Measurements from ENCODE around the gene ZNF205. TPM values are rescaled to one million over a fixed set of nuclear protein-coding genes. Genes with fewer than 3 reads are reported as not detected.
A peak's percentile ranks its signal among the peaks of the same experiment; 100 is the strongest.

Gene ZNF205
- total and polyA plus RNA-seq, 9 of the 15 experiments (the other 6 are each of a cell fraction or from before 2014, with no cell fraction given) = 2.4 to 11.8 (median 5.1) TPM; not detected in 2

DNA sequence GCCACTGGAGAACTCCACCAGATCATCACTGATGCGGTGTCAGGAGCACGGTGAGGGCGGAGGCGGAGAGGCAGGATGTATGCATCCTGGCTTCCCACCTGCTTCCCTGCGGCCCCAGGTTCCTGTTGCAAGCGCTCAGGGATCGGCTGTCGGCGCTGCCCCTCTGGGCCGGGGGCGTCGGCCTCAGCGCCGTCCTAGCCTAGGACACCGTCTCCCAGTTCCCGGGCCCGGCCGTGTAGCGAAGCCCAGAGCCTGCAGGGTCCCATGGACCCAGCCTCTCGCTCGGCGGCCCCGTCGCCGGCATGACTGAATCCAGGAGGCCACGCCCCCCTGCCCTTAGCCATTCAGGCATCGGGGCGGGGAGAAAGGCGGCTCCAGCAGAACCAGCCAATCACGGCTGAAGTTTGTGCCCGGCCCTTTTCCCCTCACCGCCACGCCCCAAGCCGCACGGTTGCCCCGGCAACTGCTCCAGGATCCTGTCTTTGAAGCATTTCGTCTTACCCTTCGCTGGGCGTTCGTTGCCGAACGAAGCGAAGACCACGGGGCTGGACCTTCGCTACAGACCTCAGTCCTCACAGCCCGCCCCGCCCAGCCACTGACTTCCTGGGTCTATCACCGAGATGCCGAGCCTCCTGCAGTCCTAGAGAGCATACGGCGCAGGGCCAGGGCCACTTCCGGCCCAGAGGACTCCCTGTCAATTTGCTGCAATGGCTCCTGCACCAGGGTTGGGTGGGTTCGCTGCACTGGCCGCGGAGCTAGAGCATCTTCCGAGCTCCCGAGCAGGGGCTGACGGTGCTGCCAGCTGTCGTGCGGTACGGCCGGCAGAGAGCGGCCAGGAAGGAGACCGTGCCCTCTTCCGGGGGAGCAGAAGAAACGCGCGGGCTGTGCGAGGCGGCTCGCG lies 11.8 kb downstream of the ZNF205 start (continued):
- peak; percentile 46 for TF ChIP-seq HCFC1 (IDR thresholded peaks at IDR 0.05; ENCODE audit: low read depth, low read length)
- peak; percentile 90 for TF ChIP-seq MXI1 (IDR thresholded peaks at IDR 0.05; ENCODE audit: low read depth, low read length)
- no peak for TF ChIP-seq ZNF324 (CRISPR knock-in tag; IDR thresholded peaks at IDR 0.05)
- TF ChIP-seq FOXA1 (IDR thresholded peaks at IDR 0.05; ENCODE audit: borderline replicate concordance) = no peak
- TF ChIP-seq, protein P1, sequence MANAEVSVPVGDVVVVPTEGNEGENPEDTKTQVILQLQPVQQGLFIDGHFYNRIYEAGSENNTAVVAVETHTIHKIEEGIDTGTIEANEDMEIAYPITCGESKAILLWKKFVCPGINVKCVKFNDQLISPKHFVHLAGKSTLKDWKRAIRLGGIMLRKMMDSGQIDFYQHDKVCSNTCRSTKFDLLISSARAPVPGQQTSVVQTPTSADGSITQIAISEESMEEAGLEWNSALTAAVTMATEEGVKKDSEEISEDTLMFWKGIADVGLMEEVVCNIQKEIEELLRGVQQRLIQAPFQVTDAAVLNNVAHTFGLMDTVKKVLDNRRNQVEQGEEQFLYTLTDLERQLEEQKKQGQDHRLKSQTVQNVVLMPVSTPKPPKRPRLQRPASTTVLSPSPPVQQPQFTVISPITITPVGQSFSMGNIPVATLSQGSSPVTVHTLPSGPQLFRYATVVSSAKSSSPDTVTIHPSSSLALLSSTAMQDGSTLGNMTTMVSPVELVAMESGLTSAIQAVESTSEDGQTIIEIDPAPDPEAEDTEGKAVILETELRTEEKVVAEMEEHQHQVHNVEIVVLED (CRISPR knock-in tag; IDR thresholded peaks at IDR 0.05) = no peak
- TF ChIP-seq TCF3 (CRISPR knock-in tag; IDR thresholded peaks at IDR 0.05) = no peak
- TF ChIP-seq, protein P2, sequence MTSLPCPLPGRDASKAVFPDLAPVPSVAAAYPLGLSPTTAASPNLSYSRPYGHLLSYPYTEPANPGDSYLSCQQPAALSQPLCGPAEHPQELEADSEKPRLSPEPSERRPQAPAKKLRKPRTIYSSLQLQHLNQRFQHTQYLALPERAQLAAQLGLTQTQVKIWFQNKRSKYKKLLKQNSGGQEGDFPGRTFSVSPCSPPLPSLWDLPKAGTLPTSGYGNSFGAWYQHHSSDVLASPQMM (CRISPR knock-in tag; IDR thresholded peaks at IDR 0.05) = no peak
- TF ChIP-seq ZNF780A (CRISPR knock-in tag; IDR thresholded peaks at IDR 0.05) = no peak
- TF ChIP-seq, protein P3, sequence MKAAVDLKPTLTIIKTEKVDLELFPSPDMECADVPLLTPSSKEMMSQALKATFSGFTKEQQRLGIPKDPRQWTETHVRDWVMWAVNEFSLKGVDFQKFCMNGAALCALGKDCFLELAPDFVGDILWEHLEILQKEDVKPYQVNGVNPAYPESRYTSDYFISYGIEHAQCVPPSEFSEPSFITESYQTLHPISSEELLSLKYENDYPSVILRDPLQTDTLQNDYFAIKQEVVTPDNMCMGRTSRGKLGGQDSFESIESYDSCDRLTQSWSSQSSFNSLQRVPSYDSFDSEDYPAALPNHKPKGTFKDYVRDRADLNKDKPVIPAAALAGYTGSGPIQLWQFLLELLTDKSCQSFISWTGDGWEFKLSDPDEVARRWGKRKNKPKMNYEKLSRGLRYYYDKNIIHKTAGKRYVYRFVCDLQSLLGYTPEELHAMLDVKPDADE (conservative IDR thresholded peaks at IDR 0.05; ENCODE audit: control insufficient read depth, low read depth, low read length) = peak; percentile 24; the same call in 1 of the 2 replicates
- no peak for TF ChIP-seq PPARD (CRISPR knock-in tag; IDR thresholded peaks at IDR 0.05)
- TF ChIP-seq SMARCA5 (IDR thresholded peaks at IDR 0.05) = no peak
- TF ChIP-seq TGIF2 (CRISPR knock-in tag; IDR thresholded peaks at IDR 0.05) = peak; percentile 55; the same call in 1 of the 2 replicates
- TF ChIP-seq, protein P4, sequence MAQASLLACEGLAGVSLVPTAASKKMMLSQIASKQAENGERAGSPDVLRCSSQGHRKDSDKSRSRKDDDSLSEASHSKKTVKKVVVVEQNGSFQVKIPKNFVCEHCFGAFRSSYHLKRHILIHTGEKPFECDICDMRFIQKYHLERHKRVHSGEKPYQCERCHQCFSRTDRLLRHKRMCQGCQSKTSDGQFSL (CRISPR knock-in tag; IDR thresholded peaks at IDR 0.05) = no peak
- TF ChIP-seq, protein P4 (tag; IDR thresholded peaks at IDR 0.05) = no peak
- TF ChIP-seq RFX5 (IDR thresholded peaks at IDR 0.05; ENCODE audit: low read depth, low read length) = no peak
- TF ChIP-seq NFXL1 (CRISPR knock-in tag; IDR thresholded peaks at IDR 0.05) = no peak
- TF ChIP-seq YBX1 (IDR thresholded peaks at IDR 0.05) = no peak
- TF ChIP-seq, protein P5, sequence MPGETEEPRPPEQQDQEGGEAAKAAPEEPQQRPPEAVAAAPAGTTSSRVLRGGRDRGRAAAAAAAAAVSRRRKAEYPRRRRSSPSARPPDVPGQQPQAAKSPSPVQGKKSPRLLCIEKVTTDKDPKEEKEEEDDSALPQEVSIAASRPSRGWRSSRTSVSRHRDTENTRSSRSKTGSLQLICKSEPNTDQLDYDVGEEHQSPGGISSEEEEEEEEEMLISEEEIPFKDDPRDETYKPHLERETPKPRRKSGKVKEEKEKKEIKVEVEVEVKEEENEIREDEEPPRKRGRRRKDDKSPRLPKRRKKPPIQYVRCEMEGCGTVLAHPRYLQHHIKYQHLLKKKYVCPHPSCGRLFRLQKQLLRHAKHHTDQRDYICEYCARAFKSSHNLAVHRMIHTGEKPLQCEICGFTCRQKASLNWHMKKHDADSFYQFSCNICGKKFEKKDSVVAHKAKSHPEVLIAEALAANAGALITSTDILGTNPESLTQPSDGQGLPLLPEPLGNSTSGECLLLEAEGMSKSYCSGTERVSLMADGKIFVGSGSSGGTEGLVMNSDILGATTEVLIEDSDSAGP (CRISPR knock-in tag; IDR thresholded peaks at IDR 0.05) = no peak; the same call in 1 of the 2 replicates
- no peak for TF ChIP-seq FOXJ2 (tag; IDR thresholded peaks at IDR 0.05)
- TF ChIP-seq RBM14 (IDR thresholded peaks at IDR 0.05; ENCODE audit: borderline replicate concordance, insufficient read depth, low read depth, low read length) = no peak
- no peak for TF ChIP-seq HNRNPK (IDR thresholded peaks at IDR 0.05; ENCODE audit: low read depth, low read length, poor library complexity, severe bottlenecking)
